Esophagus squamous epithelium (tissue), 4 donors: ENCODE results near the gene STIMATE.

Source experiments
- CTCF ChIP-seq, 6 experiments: fragments of 450-650 bp in 4 of 6; fragments of 200-600 bp in 2 of 6; sonication (generic) in 2 of 6; IDR thresholded peaks; one replicate each; pipeline ENCODE4 v1.5.1; 2016 to 2019; ENCODE audit warnings: antibody characterized with exemption in 6 of 6, mild to moderate bottlenecking in 4 of 6, moderate library complexity in 4 of 6
- POLR2A ChIP-seq, 4 donors: fragments of 450-650 bp; IDR thresholded peaks; one replicate each; pipeline ENCODE4 v1.6.1; 2017; ENCODE audit warnings: antibody characterized with exemption in 4 of 4, mild to moderate bottlenecking in 4 of 4, moderate library complexity in 3 of 4

GRCh38 chr3:52872245-52872644 lies 25.1 kb downstream of the STIMATE start:
- no peak for TF ChIP-seq CTCF (IDR thresholded peaks at IDR 0.05)
- TF ChIP-seq POLR2A (IDR thresholded peaks at IDR 0.05) = no peak
